WERI-Rb-1 (cell line): ENCODE data around the gene ISCA2.
A peak's percentile ranks its signal among the peaks of the same experiment; 100 is the strongest.

Source experiments
- DNase-seq: peaks from one replicate; pipeline ENCODE4 v3.0.0-alpha.2; 2020
- H3K27ac ChIP-seq: fragments of 250-450 bp; sonication (Bioruptor Pico); 2 replicates; pipeline ENCODE4 v1.5.1; 2020; ENCODE audit warnings: mild to moderate bottlenecking, moderate library complexity
- H3K27me3 ChIP-seq: fragments of 250-450 bp; sonication (Bioruptor Pico); 2 replicates; pipeline ENCODE4 v1.5.1; 2021; ENCODE audit warnings: mild to moderate bottlenecking, low read depth, moderate library complexity; ENCODE audit not compliant: insufficient read depth, severe bottlenecking
- H3K36me3 ChIP-seq: fragments of 250-450 bp; sonication (Bioruptor Pico); 2 replicates; pipeline ENCODE4 v1.5.1; 2020; ENCODE audit warnings: mild to moderate bottlenecking, moderate library complexity
- H3K4me3 ChIP-seq: 2 replicates; pipeline ENCODE4 v1.5.1; 2011; ENCODE audit warnings: low read depth, mild to moderate bottlenecking, control low read depth, low read length
- H3K9me3 ChIP-seq: fragments of 250-450 bp; sonication (Bioruptor Pico); 2 replicates; pipeline ENCODE4 v1.5.1; 2021; ENCODE audit warnings: mild to moderate bottlenecking, moderate library complexity; ENCODE audit not compliant: severe bottlenecking
- TF ChIP-seq, protein P1 (sequence below): IDR thresholded peaks from 2 replicates; pipeline ENCODE4 v1.5.1; 2011; ENCODE audit warnings: low read depth, mild to moderate bottlenecking, control low read depth, inconsistent platforms, low read length

ISCA2 gene

DNA sequence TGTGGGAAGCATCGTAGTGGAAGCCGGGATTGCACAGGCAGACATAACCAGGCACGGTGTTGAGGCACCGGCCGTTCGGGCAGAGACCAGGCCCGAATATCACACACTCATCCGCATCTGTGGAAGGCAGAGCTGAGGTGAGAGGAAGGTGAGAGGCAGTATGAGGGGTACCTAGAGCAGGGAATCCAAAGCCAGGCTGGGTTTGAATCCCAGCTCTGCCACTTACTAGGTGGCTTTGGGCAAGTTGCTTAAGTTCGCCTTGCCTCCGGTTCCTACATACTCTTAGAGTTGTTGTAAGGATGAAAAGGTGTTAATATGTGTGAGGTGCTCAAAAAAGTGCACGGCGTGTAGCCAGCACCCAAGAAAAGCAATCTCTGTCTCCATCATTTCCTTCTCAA lies 10.4 kb downstream of the ISCA2 start:
- Histone ChIP-seq H3K27me3 (no peaks in the 10 kb centered on the region), H3K36me3 (no peaks in the 10 kb centered on the region), H3K27ac (no peak overlapping the region), H3K9me3 (no peaks in the 10 kb centered on the region), H3K4me3 (no peak overlapping the region)
- no peak for DNase-seq
- TF ChIP-seq, protein P1, sequence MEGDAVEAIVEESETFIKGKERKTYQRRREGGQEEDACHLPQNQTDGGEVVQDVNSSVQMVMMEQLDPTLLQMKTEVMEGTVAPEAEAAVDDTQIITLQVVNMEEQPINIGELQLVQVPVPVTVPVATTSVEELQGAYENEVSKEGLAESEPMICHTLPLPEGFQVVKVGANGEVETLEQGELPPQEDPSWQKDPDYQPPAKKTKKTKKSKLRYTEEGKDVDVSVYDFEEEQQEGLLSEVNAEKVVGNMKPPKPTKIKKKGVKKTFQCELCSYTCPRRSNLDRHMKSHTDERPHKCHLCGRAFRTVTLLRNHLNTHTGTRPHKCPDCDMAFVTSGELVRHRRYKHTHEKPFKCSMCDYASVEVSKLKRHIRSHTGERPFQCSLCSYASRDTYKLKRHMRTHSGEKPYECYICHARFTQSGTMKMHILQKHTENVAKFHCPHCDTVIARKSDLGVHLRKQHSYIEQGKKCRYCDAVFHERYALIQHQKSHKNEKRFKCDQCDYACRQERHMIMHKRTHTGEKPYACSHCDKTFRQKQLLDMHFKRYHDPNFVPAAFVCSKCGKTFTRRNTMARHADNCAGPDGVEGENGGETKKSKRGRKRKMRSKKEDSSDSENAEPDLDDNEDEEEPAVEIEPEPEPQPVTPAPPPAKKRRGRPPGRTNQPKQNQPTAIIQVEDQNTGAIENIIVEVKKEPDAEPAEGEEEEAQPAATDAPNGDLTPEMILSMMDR = no peak

DNA sequence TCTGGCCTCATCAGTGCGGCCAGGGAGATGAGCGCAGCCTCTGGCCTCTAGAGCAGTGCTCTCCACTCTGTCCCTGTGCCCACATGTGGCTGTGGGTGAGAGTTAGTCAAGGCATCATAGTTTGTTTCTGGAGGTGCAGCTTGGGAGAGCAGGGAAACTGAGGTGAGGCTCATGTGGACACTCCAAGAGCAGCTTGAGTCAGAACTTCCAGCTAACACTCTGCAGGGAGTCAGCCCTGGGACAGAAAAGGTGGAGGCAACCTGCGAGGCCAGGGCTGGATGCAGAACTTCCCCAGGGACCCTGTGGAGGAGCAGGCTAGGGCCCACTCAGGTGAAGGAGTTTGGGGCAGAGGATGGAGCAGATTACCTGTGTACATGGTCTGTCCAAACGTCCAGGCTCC lies 10.8 kb downstream of the ISCA2 start:
- Histone ChIP-seq H3K36me3 (no peaks in the 10 kb centered on the region), H3K27ac (peak overlapping the region; percentile 72), H3K4me3 (no peak overlapping the region), H3K27me3 (no peaks in the 10 kb centered on the region), H3K9me3 (no peaks in the 10 kb centered on the region)
- TF ChIP-seq, protein P1 = no peak
- DNase-seq = no peak

DNA sequence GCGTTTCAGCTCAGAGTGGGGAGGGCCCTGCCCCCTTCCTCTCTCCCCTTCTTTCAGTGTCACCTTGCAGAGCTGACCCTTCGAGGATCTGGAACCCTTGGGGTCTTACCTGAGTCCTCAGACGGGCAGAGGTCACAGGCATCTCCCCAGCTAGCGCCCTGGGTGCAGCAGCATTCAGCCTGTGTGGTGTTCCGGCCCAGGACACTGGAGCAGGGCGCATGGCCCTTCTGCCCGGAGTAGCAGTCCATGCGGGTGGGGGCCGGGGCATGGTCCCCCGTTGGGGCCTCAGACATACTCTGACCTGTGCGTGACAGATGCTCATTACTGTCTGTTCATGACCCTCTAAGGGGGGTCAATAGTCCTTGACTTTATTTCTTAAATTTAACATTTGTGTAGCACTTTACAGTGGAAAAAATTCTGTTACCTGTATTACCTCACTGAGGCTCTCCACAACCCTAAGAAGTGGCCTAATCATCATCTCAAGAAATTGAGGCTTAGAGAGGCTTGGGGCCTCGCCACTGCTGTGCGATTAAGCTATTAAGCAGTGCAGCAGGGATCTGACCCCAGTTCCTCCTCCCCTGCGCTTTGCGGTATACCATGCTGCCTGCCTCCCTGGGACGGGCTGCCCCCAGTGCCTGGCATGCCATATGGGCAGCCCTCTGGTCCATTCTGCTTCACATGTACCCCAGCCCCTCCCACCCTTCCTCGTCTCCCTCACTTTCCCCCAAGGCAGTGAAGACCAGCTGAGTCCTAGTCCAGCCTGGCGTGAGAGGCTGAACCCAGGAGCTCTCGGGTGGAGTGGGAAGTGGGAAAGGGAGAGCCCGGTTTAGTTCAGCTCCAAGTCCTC lies 11.5 kb downstream of the ISCA2 start:
- peak overlapping the region; percentile 72 for H3K27ac ChIP-seq
- H3K4me3 ChIP-seq = no peak overlapping the region
- TF ChIP-seq, protein P1 = no peak
- no peaks in the 10 kb centered on the region for H3K9me3 ChIP-seq
- peak; percentile 84 for DNase-seq
- no peaks in the 10 kb centered on the region for H3K36me3 ChIP-seq
- H3K27me3 ChIP-seq = no peaks in the 10 kb centered on the region

DNA sequence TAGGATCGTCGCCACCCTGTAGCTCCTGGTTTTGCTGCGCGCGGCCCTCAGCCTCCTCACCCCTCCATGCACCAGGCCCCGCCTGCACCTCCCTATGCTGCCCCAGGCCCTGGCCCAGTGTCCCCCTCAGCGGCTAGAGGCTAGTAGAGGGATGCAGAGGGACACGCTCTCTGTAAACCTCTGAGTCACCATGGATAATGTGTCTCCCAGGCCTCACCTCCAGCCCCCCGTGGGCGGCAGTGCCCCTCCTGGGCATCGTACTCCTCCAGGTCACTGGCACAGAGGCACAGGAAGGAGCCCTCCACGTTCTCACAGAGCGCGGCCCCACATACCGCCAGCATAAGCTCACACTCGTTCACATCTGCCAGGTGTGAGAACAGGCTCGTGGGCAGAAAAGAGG lies 12.3 kb downstream of the ISCA2 start:
- no peak for DNase-seq
- Histone ChIP-seq H3K36me3 (no peaks in the 10 kb centered on the region), H3K9me3 (no peaks in the 10 kb centered on the region), H3K4me3 (no peak overlapping the region), H3K27ac (peak overlapping the region; percentile 72), H3K27me3 (no peaks in the 10 kb centered on the region)
- TF ChIP-seq, protein P1 = no peak

DNA sequence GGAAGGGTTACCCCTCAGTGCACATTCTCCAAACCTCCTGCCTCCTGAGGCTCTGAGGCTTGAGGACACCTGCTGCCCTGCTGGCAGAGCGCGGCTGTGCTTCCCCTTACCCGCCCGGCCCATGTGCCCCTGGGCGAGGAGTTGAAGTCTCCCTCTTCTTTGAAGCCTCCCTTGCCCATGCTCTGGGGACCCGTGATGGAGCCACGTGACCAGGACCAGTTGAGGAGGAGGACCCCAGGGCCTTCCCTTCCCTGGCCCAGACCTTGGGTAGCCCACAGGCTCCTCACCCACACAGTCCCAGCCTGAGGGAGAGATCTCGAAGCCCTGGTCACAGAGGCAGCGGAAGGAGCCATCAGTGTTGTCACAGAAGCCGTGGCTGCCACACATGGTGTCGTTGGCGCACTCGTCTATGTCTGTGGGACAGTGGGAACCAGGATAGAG lies 12.9 kb downstream of the ISCA2 start:
- Histone ChIP-seq H3K27ac (no peak overlapping the region), H3K4me3 (no peak overlapping the region), H3K27me3 (no peaks in the 10 kb centered on the region), H3K9me3 (no peaks in the 10 kb centered on the region), H3K36me3 (no peaks in the 10 kb centered on the region)
- DNase-seq = no peak
- TF ChIP-seq, protein P1 = no peak

DNA sequence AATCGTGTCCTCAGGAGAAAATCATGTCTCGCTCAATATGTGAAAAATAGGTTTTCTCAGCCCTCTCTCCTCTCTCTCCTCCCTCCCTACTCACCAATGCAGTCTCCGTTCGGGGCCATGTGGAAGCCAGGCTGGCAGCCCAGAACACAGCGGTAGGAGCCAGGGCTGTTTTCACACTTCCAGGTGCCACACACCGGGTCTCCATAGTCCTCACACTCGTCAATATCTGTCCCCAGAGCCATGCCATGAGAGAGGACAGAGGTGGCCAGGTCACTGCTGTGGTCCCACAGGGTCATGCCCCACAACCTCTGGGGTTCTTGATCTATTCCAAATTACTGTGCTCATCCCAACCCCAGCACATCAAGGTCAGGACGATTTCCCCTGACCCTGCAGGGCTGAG lies 13.5 kb downstream of the ISCA2 start:
- no peak for DNase-seq
- Histone ChIP-seq H3K36me3 (no peaks in the 10 kb centered on the region), H3K9me3 (no peaks in the 10 kb centered on the region), H3K27me3 (no peaks in the 10 kb centered on the region), H3K27ac (no peak overlapping the region), H3K4me3 (no peak overlapping the region)
- TF ChIP-seq, protein P1 = no peak
